ENCODE results near the gene C3orf20. TPM values are rescaled to one million over a fixed set of nuclear protein-coding genes. Genes with fewer than 3 reads are reported as not detected.

C3orf20 gene
- total and polyA plus RNA-seq, 7 donors, result 0.03 to 0.16 TPM; not detected in 5

- no peaks in the 10 kb centered on the region for H3K4me1 ChIP-seq
- TF ChIP-seq POLR2AphosphoS5 (IDR thresholded peaks at IDR 0.05) (no peak), CTCF (IDR thresholded peaks at IDR 0.05) (no peak)
- H3K4me3 ChIP-seq, result no peak overlapping the region
- no peaks in the 10 kb centered on the region for H3K9me3 ChIP-seq
- no peak for DNase-seq
- intact Hi-C loops (cut with DNase I), result no loop called here
- H3K36me3 ChIP-seq, result no peaks in the 10 kb centered on the region
- no peaks in the 10 kb centered on the region for H3K27me3 ChIP-seq
- no peak overlapping the region for H3K27ac ChIP-seq
Measured at GRCh38 chr3:14760185-14760584, 85.2 kb downstream of the C3orf20 start.

GRCh38 chr3:14761121-14761672, 86.3 kb downstream of the C3orf20 start:
- Histone ChIP-seq H3K27me3 (no peaks in the 10 kb centered on the region), H3K4me1 (no peaks in the 10 kb centered on the region), H3K27ac (no peak overlapping the region), H3K36me3 (no peaks in the 10 kb centered on the region), H3K9me3 (no peaks in the 10 kb centered on the region), H3K4me3 (no peak overlapping the region)
- no peak for TF ChIP-seq POLR2A (IDR thresholded peaks at IDR 0.05)
- WGBS, 2 donors, result 58 to 85% methylated on average over 9 of the region's 9 CpGs
- intact Hi-C loops (cut with DNase I), result no loop called here
- no peak for DNase-seq

GRCh38 chr3:14761866-14762265, 86.9 kb downstream of the C3orf20 start:
- Histone ChIP-seq H3K4me3 (no peak overlapping the region), H3K4me1 (no peaks in the 10 kb centered on the region), H3K9me3 (no peaks in the 10 kb centered on the region), H3K27ac (no peak overlapping the region), H3K27me3 (no peaks in the 10 kb centered on the region), H3K36me3 (no peaks in the 10 kb centered on the region)
- DNase-seq, result no peak
- TF ChIP-seq POLR2AphosphoS5 (IDR thresholded peaks at IDR 0.05) (no peak), CTCF (IDR thresholded peaks at IDR 0.05) (no peak), EP300 (IDR thresholded peaks at IDR 0.05) (no peak), POLR2A (IDR thresholded peaks at IDR 0.05) (no peak)
- WGBS, 2 donors, result 92 to 97% methylated on average over 2 of the region's 2 CpGs
- intact Hi-C loops (cut with DNase I), result no loop called here

GRCh38 chr3:14762701-14763100, 87.8 kb downstream of the C3orf20 start:
- Histone ChIP-seq H3K4me1 (no peaks in the 10 kb centered on the region), H3K27me3 (no peaks in the 10 kb centered on the region), H3K27ac (no peak overlapping the region), H3K9me3 (no peaks in the 10 kb centered on the region), H3K36me3 (no peaks in the 10 kb centered on the region), H3K4me3 (no peak overlapping the region)
- WGBS, 2 donors, result 92% methylated on average over 3 of the region's 3 CpGs
- intact Hi-C loops (cut with DNase I), result no loop called here
- no peak for DNase-seq
- no peak for TF ChIP-seq POLR2AphosphoS5 (IDR thresholded peaks at IDR 0.05)
- TF ChIP-seq CTCF (IDR thresholded peaks at IDR 0.05), result no peak
- TF ChIP-seq POLR2A (IDR thresholded peaks at IDR 0.05), result no peak
- no peak for TF ChIP-seq EP300 (IDR thresholded peaks at IDR 0.05)

GRCh38 chr3:14764331-14765059, 89.6 kb downstream of the C3orf20 start:
- Histone ChIP-seq H3K4me1 (no peaks in the 10 kb centered on the region), H3K9me3 (no peaks in the 10 kb centered on the region), H3K27me3 (no peaks in the 10 kb centered on the region), H3K27ac (no peak overlapping the region), H3K4me3 (no peak overlapping the region), H3K36me3 (no peaks in the 10 kb centered on the region)
- TF ChIP-seq EP300 (IDR thresholded peaks at IDR 0.05) (no peak), CTCF (IDR thresholded peaks at IDR 0.05) (no peak), POLR2A (IDR thresholded peaks at IDR 0.05) (no peak), POLR2AphosphoS5 (IDR thresholded peaks at IDR 0.05) (no peak)
- 88 to 90% methylated on average over 8 of the region's 8 CpGs for WGBS, 2 donors
- intact Hi-C loops (cut with DNase I), result no loop called here
- DNase-seq, result no peak

Measured in sigmoid colon (tissue), 7 donors.